ENCODE measurements around the gene GIGYF1. TPM values are rescaled to one million over a fixed set of nuclear protein-coding genes. Genes with fewer than 3 reads are reported as not detected.

Gene GIGYF1
- total and polyA plus RNA-seq, 2 of the 13 experiments (the other 11 are each of a cell fraction or from before 2014, with no cell fraction given): 7.6 to 16.1 TPM

GRCh38 chr7:100641860-100642533, 52.1 kb downstream of the GIGYF1 start (continued):
- TF ChIP-seq PLSCR1 (CRISPR knock-in tag; IDR thresholded peaks at IDR 0.05; ENCODE audit: borderline replicate concordance) (no peak), PRDM4 (CRISPR knock-in tag; IDR thresholded peaks at IDR 0.05; ENCODE audit: borderline replicate concordance) (no peak), ZNF891 (CRISPR knock-in tag; IDR thresholded peaks at IDR 0.05) (peak; percentile 68; the same call in 1 of the 2 replicates), ZNF781 (CRISPR knock-in tag; IDR thresholded peaks at IDR 0.05; ENCODE audit: borderline replicate concordance, not compliant biosample characterization) (peak; percentile 16), ZNF619 (CRISPR knock-in tag; IDR thresholded peaks at IDR 0.05) (0 out of 2 replicates have a peak, but pooled peaks have one; percentile 36), MED8 (CRISPR knock-in tag; IDR thresholded peaks at IDR 0.05; ENCODE audit: insufficient replicate concordance) (no peak), ARID5B (CRISPR knock-in tag; IDR thresholded peaks at IDR 0.05) (peak; percentile 7; the same call in 1 of the 2 replicates), TRIM24 (CRISPR knock-in tag; IDR thresholded peaks at IDR 0.05) (no peak), ZBTB34 (CRISPR knock-in tag; IDR thresholded peaks at IDR 0.05) (0 out of 2 replicates have a peak, but pooled peaks have one; percentile 43), HIVEP1 (CRISPR knock-in tag; IDR thresholded peaks at IDR 0.05) (no peak), GFI1 (CRISPR knock-in tag; IDR thresholded peaks at IDR 0.05; ENCODE audit: borderline replicate concordance) (no peak), MXI1 (IDR thresholded peaks at IDR 0.05; ENCODE audit: borderline replicate concordance, low read depth, low read length) (no peak; the same call in 2 of the 3 replicates), ARID4A (CRISPR knock-in tag; IDR thresholded peaks at IDR 0.05; ENCODE audit: borderline replicate concordance) (0 out of 2 replicates have a peak, but pooled peaks have one; percentile 35)

Measured in HepG2 (cell line).